HFFc6 (cell line): ENCODE measurements around the gene NAT10. TPM values are rescaled to one million over a fixed set of nuclear protein-coding genes. Genes with fewer than 3 reads are reported as not detected.

Source experiments
- DNase-seq: peaks from one replicate; pipeline ENCODE4 v3.0.0-alpha.2; 2018
- H3K27ac Mint-ChIP-seq: 2 replicates; pipeline ENCODE4 v1.8.0; 2020; ENCODE audit warnings: mild to moderate bottlenecking, mixed read lengths
- H3K27me3 Mint-ChIP-seq: 2 replicates; pipeline ENCODE4 v1.8.0; 2021; ENCODE audit warnings: mild to moderate bottlenecking, moderate library complexity, mixed read lengths; ENCODE audit not compliant: insufficient read depth
- H3K36me3 Mint-ChIP-seq: 2 replicates; pipeline ENCODE4 v1.8.0; 2021; ENCODE audit warnings: low read depth, mixed read lengths
- H3K4me1 Mint-ChIP-seq: 2 replicates; pipeline ENCODE4 v1.8.0; 2020; ENCODE audit warnings: low read depth, mixed read lengths
- H3K4me3 Mint-ChIP-seq: 2 replicates; pipeline ENCODE4 v1.8.0; 2020; ENCODE audit warnings: mild to moderate bottlenecking, moderate library complexity, mixed read lengths
- H3K9me3 Mint-ChIP-seq: 2 replicates; pipeline ENCODE4 v1.8.0; 2020; ENCODE audit warnings: mild to moderate bottlenecking, mixed read lengths
- total RNA-seq, 6 experiments: library from RNA; stranded (reverse); fragmentation: NEBNext Ultra II Directional; extraction: Animal tissue kit (Norgen Biotek cat#: 25700); gene quantifications; 2 replicates in 1 of 6; 3 replicates in 5 of 6; pipeline ENCODE4 v1.2.3, GENCODE V29; 2021
- TF ChIP-seq, protein P1 (sequence below): fragments of 200-600 bp; sonication (generic); IDR thresholded peaks from 2 replicates; pipeline ENCODE4 v1.5.0; 2021; ENCODE audit warnings: antibody characterized with exemption, mild to moderate bottlenecking

Gene NAT10
- total RNA-seq, 6 experiments from 2014 or later, result 46.9 to 61.2 (median 54.9) TPM

DNA sequence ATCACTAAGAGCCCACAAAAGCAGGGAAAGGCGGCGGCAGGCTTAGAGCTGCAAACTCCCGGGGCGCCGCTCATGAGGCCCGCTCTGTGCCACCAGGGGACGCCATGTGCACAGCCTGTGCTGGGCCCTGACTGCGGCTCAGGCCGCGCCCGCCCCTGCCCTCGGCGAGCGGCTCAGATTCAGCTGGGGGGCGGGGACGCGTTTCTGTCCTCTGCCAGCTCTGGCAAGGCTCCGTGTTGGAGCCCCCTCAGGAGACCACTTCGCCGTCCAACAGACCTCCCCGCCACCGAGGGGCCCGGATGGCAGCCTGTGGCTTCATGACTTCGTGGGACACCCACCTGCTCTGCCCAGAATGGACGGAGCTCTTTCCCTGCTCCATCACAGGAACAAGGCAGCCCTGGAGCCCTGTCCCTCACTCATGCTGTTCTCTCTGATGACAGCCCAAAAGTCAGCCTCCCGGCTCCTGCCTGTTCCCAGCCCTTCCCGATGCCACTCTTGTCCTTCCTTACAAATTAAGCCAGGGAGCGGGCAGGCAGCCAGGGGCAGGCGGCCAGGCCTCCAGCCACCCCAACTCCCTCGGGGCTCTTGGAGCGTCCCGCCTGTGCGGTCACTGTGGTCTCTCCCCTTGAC lies 69.1 kb downstream of the NAT10 start:
- H3K9me3 Mint-ChIP-seq, result no peaks in the 10 kb centered on the region
- TF ChIP-seq, protein P1, sequence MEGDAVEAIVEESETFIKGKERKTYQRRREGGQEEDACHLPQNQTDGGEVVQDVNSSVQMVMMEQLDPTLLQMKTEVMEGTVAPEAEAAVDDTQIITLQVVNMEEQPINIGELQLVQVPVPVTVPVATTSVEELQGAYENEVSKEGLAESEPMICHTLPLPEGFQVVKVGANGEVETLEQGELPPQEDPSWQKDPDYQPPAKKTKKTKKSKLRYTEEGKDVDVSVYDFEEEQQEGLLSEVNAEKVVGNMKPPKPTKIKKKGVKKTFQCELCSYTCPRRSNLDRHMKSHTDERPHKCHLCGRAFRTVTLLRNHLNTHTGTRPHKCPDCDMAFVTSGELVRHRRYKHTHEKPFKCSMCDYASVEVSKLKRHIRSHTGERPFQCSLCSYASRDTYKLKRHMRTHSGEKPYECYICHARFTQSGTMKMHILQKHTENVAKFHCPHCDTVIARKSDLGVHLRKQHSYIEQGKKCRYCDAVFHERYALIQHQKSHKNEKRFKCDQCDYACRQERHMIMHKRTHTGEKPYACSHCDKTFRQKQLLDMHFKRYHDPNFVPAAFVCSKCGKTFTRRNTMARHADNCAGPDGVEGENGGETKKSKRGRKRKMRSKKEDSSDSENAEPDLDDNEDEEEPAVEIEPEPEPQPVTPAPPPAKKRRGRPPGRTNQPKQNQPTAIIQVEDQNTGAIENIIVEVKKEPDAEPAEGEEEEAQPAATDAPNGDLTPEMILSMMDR, result peak; percentile 93
- H3K36me3 Mint-ChIP-seq, result no peaks in the 10 kb centered on the region
- no peaks in the 10 kb centered on the region for H3K4me1 Mint-ChIP-seq
- H3K27me3 Mint-ChIP-seq, result peaks cover 17% of the 10 kb centered on the region
- H3K4me3 Mint-ChIP-seq, result peak overlapping the region; percentile 84
- DNase-seq, result peak; percentile 46
- H3K27ac Mint-ChIP-seq, result no peak overlapping the region

DNA sequence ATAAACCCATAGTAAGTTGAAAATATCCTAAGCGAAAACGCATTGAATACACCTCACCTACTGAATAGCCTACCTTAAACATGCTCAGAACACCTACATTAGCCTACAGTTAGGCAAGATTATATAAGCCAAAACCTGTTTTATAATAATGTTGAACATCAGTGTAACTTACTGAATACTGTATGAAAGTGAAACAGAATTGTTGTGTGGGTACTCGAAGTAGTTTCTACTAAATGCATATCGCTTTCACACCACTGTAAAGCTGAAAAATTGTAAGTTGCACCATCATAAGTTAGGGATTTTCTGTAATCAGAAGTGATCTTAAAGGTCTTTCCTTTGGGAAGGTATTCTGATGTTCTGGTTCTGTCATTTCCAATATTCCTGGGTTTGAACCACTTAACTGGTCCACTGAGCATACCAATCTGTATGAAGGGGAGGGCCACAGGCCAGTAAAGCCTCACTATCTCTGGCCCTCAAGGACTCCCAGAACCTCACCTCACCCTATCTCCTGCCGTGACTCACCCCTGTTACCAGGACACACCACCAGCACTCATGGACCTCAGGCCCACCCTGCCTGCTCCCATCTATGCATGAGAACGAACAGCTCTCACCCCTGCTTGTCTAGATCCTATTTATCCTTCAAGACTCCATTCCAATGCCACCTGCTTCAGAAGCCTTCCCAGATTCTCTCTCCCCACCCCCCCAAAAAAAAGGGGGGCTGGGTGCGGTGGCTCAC lies 70.0 kb downstream of the NAT10 start:
- TF ChIP-seq, protein P1, result no peak
- no peaks in the 10 kb centered on the region for H3K4me1 Mint-ChIP-seq
- no peak overlapping the region for H3K27ac Mint-ChIP-seq
- no peak for DNase-seq
- H3K36me3 Mint-ChIP-seq, result no peaks in the 10 kb centered on the region
- peaks cover 16% of the 10 kb centered on the region for H3K27me3 Mint-ChIP-seq
- no peaks in the 10 kb centered on the region for H3K9me3 Mint-ChIP-seq
- no peak overlapping the region for H3K4me3 Mint-ChIP-seq

DNA sequence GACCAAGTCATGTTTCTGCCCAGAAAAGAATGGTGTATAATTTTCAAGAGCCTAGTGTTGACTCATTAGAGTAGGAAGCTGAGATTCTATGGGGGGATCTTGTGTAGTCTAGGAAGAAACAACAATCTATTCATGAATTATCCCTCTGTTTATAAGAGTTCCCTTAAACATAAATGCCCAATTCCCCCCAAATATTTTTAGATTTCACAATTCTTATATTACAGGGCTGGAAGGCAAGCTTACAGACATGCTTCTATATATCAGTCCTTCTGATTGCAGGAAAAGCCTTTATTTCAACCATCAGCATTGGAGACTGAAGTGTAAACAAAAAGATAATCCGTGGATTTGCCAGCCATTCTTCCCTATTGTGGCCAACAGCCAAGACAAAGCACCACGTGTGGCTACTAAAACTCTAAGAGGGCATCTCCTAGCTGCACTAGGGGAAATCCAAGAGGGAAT lies 71.4 kb downstream of the NAT10 start:
- peaks cover 14% of the 10 kb centered on the region for H3K27me3 Mint-ChIP-seq
- H3K4me1 Mint-ChIP-seq, result no peaks in the 10 kb centered on the region
- TF ChIP-seq, protein P1, result no peak
- no peak overlapping the region for H3K4me3 Mint-ChIP-seq
- H3K36me3 Mint-ChIP-seq, result no peaks in the 10 kb centered on the region
- H3K27ac Mint-ChIP-seq, result no peak overlapping the region
- no peak for DNase-seq
- H3K9me3 Mint-ChIP-seq, result no peaks in the 10 kb centered on the region

DNA sequence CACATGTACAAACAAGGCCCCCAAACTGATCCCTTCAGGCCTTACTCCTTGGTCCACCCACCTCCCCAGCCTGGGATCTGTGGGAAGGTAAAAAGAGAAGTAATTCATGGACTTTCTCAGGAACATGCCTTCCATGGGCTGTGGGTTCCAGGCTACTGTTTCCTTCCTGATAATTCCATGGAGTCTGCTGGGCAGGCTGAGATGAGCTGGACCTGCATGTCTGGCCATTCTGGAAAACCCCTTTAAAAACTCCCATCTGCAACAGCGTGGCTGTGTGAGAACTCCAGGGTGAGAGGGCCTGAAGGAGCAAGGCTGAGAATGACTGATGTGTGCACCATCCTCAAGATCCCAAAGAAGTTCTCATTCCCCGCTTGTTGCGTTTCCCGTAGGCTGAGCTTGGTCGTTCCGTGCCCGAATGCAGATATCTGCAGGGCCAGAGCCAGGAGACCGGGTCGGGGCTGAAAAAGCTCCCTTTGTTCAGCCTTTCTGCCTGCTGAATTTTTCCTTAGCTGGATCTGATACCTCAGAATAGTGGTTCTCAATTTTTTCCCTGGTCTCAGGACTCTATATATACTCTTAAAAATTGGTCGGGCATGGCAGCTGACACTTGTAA lies 72.9 kb downstream of the NAT10 start:
- TF ChIP-seq, protein P1, result no peak
- DNase-seq, result no peak
- Mint-ChIP-seq H3K4me3 (no peak overlapping the region), H3K36me3 (no peaks in the 10 kb centered on the region), H3K27me3 (peaks cover 14% of the 10 kb centered on the region), H3K4me1 (no peaks in the 10 kb centered on the region), H3K27ac (no peak overlapping the region), H3K9me3 (no peaks in the 10 kb centered on the region)

DNA sequence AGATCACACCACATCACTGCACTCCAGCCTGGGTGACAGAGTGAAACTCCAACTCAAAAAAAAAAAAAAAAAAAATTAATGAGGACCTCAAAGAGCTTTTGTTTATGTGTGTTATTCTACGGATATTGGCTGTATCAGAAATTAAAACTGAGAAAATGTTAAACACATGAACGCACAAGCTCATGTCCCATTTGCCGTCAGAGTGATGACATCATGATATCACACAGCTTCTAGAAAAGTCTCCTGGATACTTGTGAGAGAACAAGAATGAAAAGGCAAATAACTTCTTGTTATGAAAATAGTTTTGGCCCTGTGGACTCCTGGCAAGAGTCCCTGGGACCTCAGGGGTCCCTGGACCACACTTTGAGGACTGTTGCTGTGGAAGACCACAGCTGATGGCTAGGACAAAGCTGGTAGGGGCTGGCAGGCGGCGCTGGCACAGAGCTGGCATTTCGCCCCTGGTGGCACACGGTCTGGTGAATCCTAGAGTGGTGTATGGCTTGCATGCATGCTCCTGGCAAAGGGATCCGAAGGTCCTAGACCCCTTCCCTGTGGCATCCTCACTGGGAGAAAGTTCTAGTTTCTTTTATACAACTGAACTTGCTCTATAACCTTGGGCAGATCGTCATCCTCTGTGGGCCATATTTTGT lies 73.7 kb downstream of the NAT10 start:
- H3K27ac Mint-ChIP-seq, result no peak overlapping the region
- H3K9me3 Mint-ChIP-seq, result no peaks in the 10 kb centered on the region
- no peaks in the 10 kb centered on the region for H3K36me3 Mint-ChIP-seq
- H3K4me1 Mint-ChIP-seq, result no peaks in the 10 kb centered on the region
- peaks cover 10% of the 10 kb centered on the region for H3K27me3 Mint-ChIP-seq
- no peak for DNase-seq
- TF ChIP-seq, protein P1, result no peak
- H3K4me3 Mint-ChIP-seq, result no peak overlapping the region
